ENCODE measurements around the gene ZFAND3. TPM values are rescaled to one million over a fixed set of nuclear protein-coding genes. Genes with fewer than 3 reads are reported as not detected.

The ZFAND3 gene
- total and polyA plus RNA-seq, 10 of the 15 experiments (the other 5 are each of a cell fraction or from before 2014, with no cell fraction given): 0.90 to 34.4 (median 16.3) TPM

- Histone ChIP-seq H3K27ac (ENCODE audit: control insufficient read depth, insufficient read depth) (no peak overlapping the region), H3K4me3 (no peak overlapping the region), H3K36me3 (ENCODE audit: control insufficient read depth in 2 of 2, insufficient read depth in 2 of 2, low read length in 1 of 2) (no peaks in the 10 kb centered on the region), H3K79me2 (ENCODE audit: control insufficient read depth, insufficient read depth, low read length) (peaks cover 93% of the 10 kb centered on the region), H3K4me1 (ENCODE audit: control insufficient read depth, insufficient read depth, low read length) (peaks cover 10% of the 10 kb centered on the region), H3K9ac (ENCODE audit: control insufficient read depth, insufficient read depth, low read length) (no peak overlapping the region), H3K27me3 (replicated peaks in 1 of 2; ENCODE audit: control insufficient read depth in 2 of 2, insufficient read depth in 2 of 2, low read length in 1 of 2) (no peaks in the 10 kb centered on the region), H3K4me2 (ENCODE audit: control insufficient read depth, insufficient read depth) (no peak overlapping the region), H4K20me1 (ENCODE audit: control insufficient read depth, insufficient read depth) (peaks cover 3% of the 10 kb centered on the region), H3K9me3 (replicated peaks; ENCODE audit: control insufficient read depth, insufficient read depth, low read length) (no peaks in the 10 kb centered on the region), H2AFZ (ENCODE audit: control insufficient read depth, low read depth, low read length) (no peak overlapping the region)
- WGBS (ENCODE audit: insufficient coverage, insufficient replicate concordance, low lambda C conversion rate, missing lambda C conversion rate): 97% methylated on average over 6 of the region's 6 CpGs
- in situ Hi-C loops (cut with MboI) (no loop called here), intact Hi-C loops (cut with micrococcal nuclease; ENCODE audit: unreplicated experiment) (no loop called here)
- ChIA-PET POLR2A (interaction anchor here (0.6 to 2.1 kb wide), 6 partner anchors 8 to 948 kb away, joined by 3 to 13 read pairs (median 3); no protein-coding TSS in a partner anchor), CTCF (interaction anchor here (1.1 to 2.2 kb wide), 5 partner anchors 9 to 179 kb away, joined by 3 to 7 read pairs (median 5); no protein-coding TSS in a partner anchor), RAD21 (ENCODE audit: unreplicated experiment) (interaction anchor here (0.8 to 3.0 kb wide), 5 partner anchors 19 to 129 kb away, joined by 3 to 14 read pairs (median 3); no protein-coding TSS in a partner anchor), SMC1A (ENCODE audit: uncharacterized antibody, unreplicated experiment) (interaction anchor here (0.7 to 4.6 kb wide), 11 partner anchors 8 to 190 kb away, joined by 3 to 28 read pairs (median 6); no protein-coding TSS in a partner anchor)
- TF ChIP-seq SRF (IDR thresholded peaks at IDR 0.05; ENCODE audit: low read depth in 2 of 2, low read length in 2 of 2): no peak
- TF ChIP-seq CHD2 (IDR thresholded peaks at IDR 0.05; ENCODE audit: borderline replicate concordance, low read depth, low read length): no peak
- TF ChIP-seq PAX8 (IDR thresholded peaks at IDR 0.05): no peak
- no peak for TF ChIP-seq CBX5 (IDR thresholded peaks at IDR 0.05; ENCODE audit: low read depth)
- TF ChIP-seq MYC (IDR thresholded peaks at IDR 0.05; ENCODE audit: insufficient read depth, insufficient read length, insufficient replicate concordance, low read length, severe bottlenecking): no peak
- TF ChIP-seq POLR2AphosphoS5 (IDR thresholded peaks at IDR 0.05; ENCODE audit: low read length): no peak
- TF ChIP-seq E2F4 (IDR thresholded peaks at IDR 0.05; ENCODE audit: low read depth, low read length): no peak
- TF ChIP-seq EZH2 (IDR thresholded peaks at IDR 0.05; ENCODE audit: borderline replicate concordance, control insufficient read depth, low read depth, low read length): no peak
- no peak for TF ChIP-seq NFXL1 (IDR thresholded peaks at IDR 0.05; ENCODE audit: borderline replicate concordance)
- no peak for TF ChIP-seq CTCF (IDR thresholded peaks at IDR 0.05 in 2 of 3, conservative IDR thresholded peaks at IDR 0.05 in 1 of 3; ENCODE audit: control insufficient read depth in 2 of 3, extremely low read depth in 1 of 3, insufficient read depth in 1 of 3, low read depth in 3 of 3, low read length in 3 of 3)
- no peak for TF ChIP-seq IRF3 (IDR thresholded peaks at IDR 0.05)
- ATAC-seq: no peak
- no TSS peak for BruUV-seq (replicated peaks)
- no peak for DNase-seq (ENCODE audit: low read depth, low spot score)
- no peak for FAIRE-seq
These were observed 6.7 kb downstream of the ZFAND3 start for GRCh38 chr6:37826188-37826587.
